Left ventricle myocardium inferior (tissue), 1 donor: ENCODE data around the gene GRIN2A. TPM values are rescaled to one million over a fixed set of nuclear protein-coding genes. Genes with fewer than 3 reads are reported as not detected.

Source experiments
- DNase-seq: peaks from one replicate; pipeline ENCODE4 v3.0.0-alpha.2; 2020
- H3K27ac ChIP-seq: fragments of 200-600 bp; replicated peaks from 2 replicates; pipeline ENCODE4 v1.8.0; 2021
- H3K27me3 ChIP-seq: fragments of 200-600 bp; 2 replicates; pipeline ENCODE4 v1.8.0; 2021; ENCODE audit warnings: low read depth
- H3K36me3 ChIP-seq: fragments of 200-600 bp; 2 replicates; pipeline ENCODE4 v1.8.0; 2021
- H3K4me1 ChIP-seq: fragments of 200-600 bp; 2 replicates; pipeline ENCODE4 v1.8.0; 2021
- H3K4me3 ChIP-seq: fragments of 200-600 bp; 2 replicates; pipeline ENCODE4 v1.8.0; 2021; ENCODE audit warnings: mild to moderate bottlenecking, moderate library complexity
- H3K9me3 ChIP-seq: fragments of 200-600 bp; replicated peaks from 2 replicates; pipeline ENCODE4 v1.8.0; 2021
- CTCF ChIP-seq: fragments of 200-600 bp; IDR thresholded peaks from 2 replicates; pipeline ENCODE4 v1.8.0; 2021; ENCODE audit warnings: antibody characterized with exemption, mild to moderate bottlenecking, borderline replicate concordance
- intact Hi-C: fragments of 100-400 bp; cut with micrococcal nuclease; formaldehyde crosslinking; loops from one replicate; pipeline ENCODE4 v1.11.0; 2022
- total RNA-seq: library from RNA; stranded (reverse); fragmentation: NEBNext Ultra II Directional; extraction: Animal tissue kit (Norgen Biotek cat#: 25700); gene quantifications from one replicate; pipeline ENCODE4 v1.2.1, GENCODE V29; 2021
- donor health status: DM: no; HTN: yes; CAD: no; lungs with severe emphysema.

GRIN2A gene
- total RNA-seq, 1 donor from 2014 or later: 2.4 TPM

GRCh38 chr16:9929836-9930235, 252.4 kb downstream of the GRIN2A start:
- no peaks in the 10 kb centered on the region for H3K27me3 ChIP-seq
- H3K4me3 ChIP-seq: no peak overlapping the region
- intact Hi-C loops: no loop called here
- no peak for DNase-seq
- peaks cover 20% of the 10 kb centered on the region for H3K4me1 ChIP-seq
- no peaks in the 10 kb centered on the region for H3K36me3 ChIP-seq
- H3K27ac ChIP-seq: no peak overlapping the region
- no peak for TF ChIP-seq CTCF
- H3K9me3 ChIP-seq: no peaks in the 10 kb centered on the region

GRCh38 chr16:9929313-9929712, 252.9 kb downstream of the GRIN2A start:
- TF ChIP-seq CTCF: no peak
- no peaks in the 10 kb centered on the region for H3K36me3 ChIP-seq
- H3K4me3 ChIP-seq: no peak overlapping the region
- no peak overlapping the region for H3K27ac ChIP-seq
- DNase-seq: no peak
- H3K27me3 ChIP-seq: no peaks in the 10 kb centered on the region
- intact Hi-C loops: no loop called here
- H3K9me3 ChIP-seq: no peaks in the 10 kb centered on the region
- H3K4me1 ChIP-seq: peaks cover 17% of the 10 kb centered on the region

GRCh38 chr16:9922441-9922840, 259.8 kb downstream of the GRIN2A start:
- intact Hi-C loops: no loop called here
- H3K36me3 ChIP-seq: no peaks in the 10 kb centered on the region
- TF ChIP-seq CTCF: no peak
- no peaks in the 10 kb centered on the region for H3K9me3 ChIP-seq
- H3K27ac ChIP-seq: no peak overlapping the region
- no peaks in the 10 kb centered on the region for H3K27me3 ChIP-seq
- DNase-seq: no peak
- no peak overlapping the region for H3K4me3 ChIP-seq
- H3K4me1 ChIP-seq: no peaks in the 10 kb centered on the region

- Histone ChIP-seq H3K4me1 (no peaks in the 10 kb centered on the region), H3K27ac (no peak overlapping the region), H3K9me3 (no peaks in the 10 kb centered on the region), H3K27me3 (no peaks in the 10 kb centered on the region), H3K36me3 (no peaks in the 10 kb centered on the region), H3K4me3 (no peak overlapping the region)
- DNase-seq: no peak
- TF ChIP-seq CTCF: no peak
- intact Hi-C loops: no loop called here
These were observed 260.2 kb downstream of the GRIN2A start for GRCh38 chr16:9921997-9922396.

- Histone ChIP-seq H3K27ac (no peak overlapping the region), H3K4me1 (peaks cover 1% of the 10 kb centered on the region), H3K9me3 (no peaks in the 10 kb centered on the region), H3K4me3 (no peak overlapping the region), H3K27me3 (no peaks in the 10 kb centered on the region), H3K36me3 (no peaks in the 10 kb centered on the region)
- TF ChIP-seq CTCF: no peak
- DNase-seq: no peak
- intact Hi-C loops: no loop called here
These were observed 262.8 kb downstream of the GRIN2A start for GRCh38 chr16:9919460-9919859.

GRCh38 chr16:9917691-9918090, 264.5 kb downstream of the GRIN2A start:
- no peak overlapping the region for H3K27ac ChIP-seq
- no peaks in the 10 kb centered on the region for H3K9me3 ChIP-seq
- H3K36me3 ChIP-seq: no peaks in the 10 kb centered on the region
- TF ChIP-seq CTCF: no peak
- intact Hi-C loops: no loop called here
- peaks cover 6% of the 10 kb centered on the region for H3K4me1 ChIP-seq
- H3K4me3 ChIP-seq: no peak overlapping the region
- H3K27me3 ChIP-seq: no peaks in the 10 kb centered on the region
- DNase-seq: no peak
